OCI-LY3 (cell line): ENCODE measurements around the gene C1orf122.

ENCODE experiments used
- H2AFZ ChIP-seq: fragments of 200-600, 300-600 bp; shearing (Covaris generic); 2 replicates; pipeline ENCODE4 v1.6.0; 2014; ENCODE audit warnings: antibody characterized with exemption, low read depth, low read length
- H3K27ac ChIP-seq: fragments of 200-600, 300-600 bp; sonication (generic); 2 replicates; pipeline ENCODE4 v1.5.1; 2014; ENCODE audit warnings: mild to moderate bottlenecking, low read length, moderate library complexity, mixed read lengths
- H3K27me3 ChIP-seq: fragments of 200-600, 300-600 bp; sonication (generic); 2 replicates; pipeline ENCODE4 v1.6.1; 2014; ENCODE audit warnings: low read depth, low read length, mixed read lengths
- H3K36me3 ChIP-seq: fragments of 200-600, 300-600 bp; sonication (generic); replicated peaks from 2 replicates; pipeline ENCODE3; 2014; ENCODE audit warnings: low read depth, low read length, mixed read lengths
- H3K4me1 ChIP-seq: fragments of 300-600, 200-600 bp; sonication (generic); 2 replicates; pipeline ENCODE4 v1.6.1; 2014; ENCODE audit warnings: low read length, mixed read lengths
- H3K4me2 ChIP-seq: fragments of 200-600, 300-600 bp; sonication (generic); 2 replicates; pipeline ENCODE4 v1.6.1; 2014; ENCODE audit warnings: low read length, mixed read lengths
- H3K4me3 ChIP-seq: fragments of 300-600, 200-600 bp; sonication (generic); 2 replicates; pipeline ENCODE4 v1.5.1; 2014; ENCODE audit warnings: antibody characterized with exemption, mild to moderate bottlenecking, low read length, moderate library complexity
- H3K79me2 ChIP-seq: fragments of 300-600, 200-600 bp; shearing (Covaris generic); 2 replicates; pipeline ENCODE4 v1.6.1; 2014; ENCODE audit warnings: mild to moderate bottlenecking, low read length, mixed read lengths
- H3K9ac ChIP-seq: fragments of 300-600, 200-600 bp; shearing (Covaris generic); 2 replicates; pipeline ENCODE4 v1.6.0; 2014; ENCODE audit warnings: mild to moderate bottlenecking, low read length, moderate library complexity
- H3K9me3 ChIP-seq: fragments of 200-600, 300-600 bp; shearing (Covaris generic); 2 replicates; pipeline ENCODE4 v1.6.1; 2014; ENCODE audit warnings: low read length, mixed read lengths; ENCODE audit not compliant: insufficient read depth
- H4K20me1 ChIP-seq: fragments of 200-600, 300-600 bp; sonication (generic); 2 replicates; pipeline ENCODE4 v1.6.1; 2016; ENCODE audit warnings: low read length, mixed read lengths; ENCODE audit not compliant: insufficient read depth
- CTCF ChIP-seq: fragments of 200-600, 300-600 bp; sonication (generic); IDR thresholded peaks from 2 replicates; pipeline ENCODE4 v1.5.1; 2014; ENCODE audit warnings: antibody characterized with exemption, low read length, low read depth
- EZH2phosphoT487 ChIP-seq: fragments of 200-600 bp; shearing (Covaris generic); IDR thresholded peaks from 2 replicates; pipeline ENCODE4 v1.6.1; 2018; ENCODE audit warnings: antibody characterized with exemption, mixed run types, low read depth

C1orf122 gene

GRCh38 chr1:37807555-37808368, at the start of gene C1orf122, which contains the start of gene YRDC:
TSS of gene C1orf122 (plus strand) at chr1:37807790. CDS start at chr1:37808405, 615 bp downstream.
TSS of gene YRDC (minus strand) at chr1:37808208. CDS start at chr1:37808180, 28 bp downstream.
- Histone ChIP-seq H2AFZ (no peak within 1 kb of the TSS), H3K36me3 (peaks cover 24% of the 10 kb centered on the region), H3K4me2 (peak within 1 kb of the TSS; percentile 96), H3K27me3 (no peaks in the 10 kb centered on the region), H3K27ac (peak within 1 kb of the TSS; percentile 37), H3K9me3 (no peaks in the 10 kb centered on the region), H3K79me2 (peaks cover 36% of the 10 kb centered on the region), H3K4me1 (peaks cover 13% of the 10 kb centered on the region), H4K20me1 (peaks cover 9% of the 10 kb centered on the region), H3K4me3 (peak within 1 kb of the TSS; percentile 100), H3K9ac (peak within 1 kb of the TSS; percentile 90)
- TF ChIP-seq CTCF, result no peak
- TF ChIP-seq EZH2phosphoT487, result no peak

- H3K9ac ChIP-seq, result no peak overlapping the region
- no peak overlapping the region for H2AFZ ChIP-seq
- no peak overlapping the region for H3K27ac ChIP-seq
- no peaks in the 10 kb centered on the region for H3K36me3 ChIP-seq
- H3K4me1 ChIP-seq, result no peaks in the 10 kb centered on the region
- no peaks in the 10 kb centered on the region for H3K79me2 ChIP-seq
- TF ChIP-seq CTCF (no peak), EZH2phosphoT487 (no peak)
- H3K9me3 ChIP-seq, result no peaks in the 10 kb centered on the region
- H4K20me1 ChIP-seq, result no peaks in the 10 kb centered on the region
- H3K4me3 ChIP-seq, result no peak overlapping the region
- H3K4me2 ChIP-seq, result no peak overlapping the region
- H3K27me3 ChIP-seq, result no peaks in the 10 kb centered on the region
Observed at GRCh38 chr1:37759451-37759850, 48.1 kb upstream of the C1orf122 start.

DNA sequence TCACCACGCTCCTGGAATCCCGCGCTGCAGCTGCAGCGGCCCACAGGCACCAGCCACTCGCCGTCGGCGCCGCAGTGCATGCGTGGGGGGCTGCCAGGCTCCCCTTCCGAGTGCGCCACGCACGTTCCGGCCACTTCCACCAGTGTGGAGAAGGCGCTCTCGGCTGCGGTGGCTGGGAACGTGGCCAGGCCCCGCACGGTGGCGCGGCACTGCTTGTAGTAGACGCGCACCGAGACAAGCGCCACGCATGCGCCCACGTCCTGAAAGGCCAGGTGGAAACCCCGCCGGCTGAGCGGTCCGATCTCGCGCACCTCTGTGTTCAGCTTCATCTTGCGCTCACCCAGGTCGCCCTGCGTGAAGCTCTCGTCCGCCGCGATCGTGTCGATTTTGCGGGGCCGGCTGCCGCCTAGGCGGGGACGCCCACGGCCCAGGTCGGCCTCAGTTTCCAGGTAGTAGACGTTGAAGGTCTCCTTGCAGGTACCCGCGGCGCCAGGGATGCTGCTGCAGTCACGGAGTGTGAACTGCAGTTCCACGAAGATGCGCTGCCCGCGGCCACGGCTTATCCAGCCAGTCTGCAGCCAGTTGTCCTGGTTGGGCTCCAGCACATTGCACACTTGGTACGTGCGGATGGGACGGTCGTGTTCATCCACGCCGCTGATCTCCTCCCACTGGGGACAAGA, 46.0 kb upstream of the C1orf122 start:
- H3K27ac ChIP-seq, result no peak overlapping the region
- no peak for TF ChIP-seq CTCF
- no peak for TF ChIP-seq EZH2phosphoT487
- no peak overlapping the region for H3K4me3 ChIP-seq
- H3K79me2 ChIP-seq, result no peaks in the 10 kb centered on the region
- H2AFZ ChIP-seq, result no peak overlapping the region
- H4K20me1 ChIP-seq, result no peaks in the 10 kb centered on the region
- peaks cover 2% of the 10 kb centered on the region; the same call in 1 of the 2 replicates for H3K27me3 ChIP-seq
- H3K4me1 ChIP-seq, result peaks cover 2% of the 10 kb centered on the region
- no peaks in the 10 kb centered on the region for H3K36me3 ChIP-seq
- no peak overlapping the region for H3K9ac ChIP-seq
- H3K4me2 ChIP-seq, result no peak overlapping the region
- no peaks in the 10 kb centered on the region for H3K9me3 ChIP-seq

DNA sequence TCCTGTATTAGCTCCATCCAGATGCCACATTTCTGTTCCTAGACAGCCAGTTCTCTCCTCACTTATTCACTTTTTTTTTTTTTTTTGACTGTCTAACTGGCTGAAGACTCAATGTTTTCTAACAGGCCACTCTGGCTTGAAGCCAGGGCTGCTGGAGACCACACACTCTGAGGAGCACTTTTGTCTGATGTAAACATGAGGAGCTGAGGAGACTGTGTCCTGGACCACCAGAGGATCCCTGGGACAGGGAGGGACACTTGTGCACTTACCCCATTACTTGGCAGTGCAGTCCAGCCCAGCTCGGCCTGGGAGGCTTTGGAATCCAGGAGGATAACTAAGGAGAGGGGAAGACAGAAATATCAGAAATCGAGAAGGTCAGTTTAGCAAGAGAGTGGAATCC, 45.1 kb upstream of the C1orf122 start:
- Histone ChIP-seq H3K4me3 (no peak overlapping the region), H3K36me3 (no peaks in the 10 kb centered on the region), H3K4me2 (no peak overlapping the region), H3K79me2 (no peaks in the 10 kb centered on the region), H4K20me1 (no peaks in the 10 kb centered on the region), H3K27me3 (peaks cover 11% of the 10 kb centered on the region), H2AFZ (no peak overlapping the region), H3K9ac (no peak overlapping the region), H3K27ac (no peak overlapping the region), H3K4me1 (peaks cover 6% of the 10 kb centered on the region), H3K9me3 (no peaks in the 10 kb centered on the region)
- TF ChIP-seq CTCF (no peak), EZH2phosphoT487 (no peak)
